GM18511 (cell line): ENCODE results near the gene RRM2.

Source experiments
- ATAC-seq: cut with Tn5 transposase; IDR thresholded peaks from one replicate; pipeline ENCODE4 v1.9.1; 2021; ENCODE audit warnings: mild to moderate bottlenecking, moderate library complexity; ENCODE audit not compliant: unreplicated experiment

Gene RRM2

GRCh38 chr2:10149635-10150034 is 27.1 kb downstream of the RRM2 start:
- no peak for ATAC-seq

DNA sequence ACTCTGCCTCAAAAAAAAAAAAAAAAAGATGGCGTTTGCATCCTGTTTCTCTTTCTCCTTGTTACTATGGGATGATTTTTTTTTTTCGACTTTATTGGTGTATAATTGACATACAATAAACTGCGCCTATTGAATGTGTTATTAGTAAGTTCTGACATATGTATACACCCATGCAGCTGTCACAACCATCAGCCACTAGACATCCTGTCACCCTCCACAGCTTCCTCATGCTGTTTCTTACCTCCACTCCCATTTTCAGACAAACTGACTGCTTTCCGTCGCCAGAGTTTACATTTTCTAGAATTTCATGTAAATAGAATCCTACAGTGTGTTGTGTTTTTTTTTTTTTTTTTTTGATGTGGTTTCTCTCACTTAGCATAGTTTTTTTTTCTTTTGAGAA is 27.9 kb downstream of the RRM2 start:
- no peak for ATAC-seq

GRCh38 chr2:10151462-10151861 is 28.9 kb downstream of the RRM2 start:
- ATAC-seq: no peak

- ATAC-seq: no peak
Observed at GRCh38 chr2:10157293-10157692, 34.8 kb downstream of the RRM2 start.

DNA sequence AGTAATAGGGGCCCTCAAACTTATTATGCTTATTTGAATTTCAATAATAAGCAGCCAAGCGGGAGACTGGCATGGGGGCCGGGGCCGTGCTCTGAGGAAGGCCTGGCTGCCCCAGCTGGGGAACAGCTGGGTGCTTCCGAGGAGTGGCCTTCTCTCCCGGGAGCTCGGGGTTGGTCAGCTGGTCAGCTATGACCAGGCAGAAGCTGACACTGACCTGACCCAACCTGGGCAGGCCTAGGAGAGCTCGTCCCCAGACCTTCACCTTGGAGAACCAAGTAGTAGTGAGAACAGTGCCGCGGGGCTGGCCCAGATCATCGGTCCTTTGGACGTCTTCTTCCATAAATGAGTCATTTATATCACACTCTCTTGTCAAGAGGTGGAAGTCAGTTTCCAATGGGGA is 36.1 kb downstream of the RRM2 start:
- ATAC-seq: no peak

GRCh38 chr2:10159086-10159485 is 36.5 kb downstream of the RRM2 start:
- no peak for ATAC-seq

- no peak for ATAC-seq
Observed at GRCh38 chr2:10159581-10160131, 37.1 kb downstream of the RRM2 start.

GRCh38 chr2:10160203-10160955 is 37.8 kb downstream of the RRM2 start:
- no peak for ATAC-seq

DNA sequence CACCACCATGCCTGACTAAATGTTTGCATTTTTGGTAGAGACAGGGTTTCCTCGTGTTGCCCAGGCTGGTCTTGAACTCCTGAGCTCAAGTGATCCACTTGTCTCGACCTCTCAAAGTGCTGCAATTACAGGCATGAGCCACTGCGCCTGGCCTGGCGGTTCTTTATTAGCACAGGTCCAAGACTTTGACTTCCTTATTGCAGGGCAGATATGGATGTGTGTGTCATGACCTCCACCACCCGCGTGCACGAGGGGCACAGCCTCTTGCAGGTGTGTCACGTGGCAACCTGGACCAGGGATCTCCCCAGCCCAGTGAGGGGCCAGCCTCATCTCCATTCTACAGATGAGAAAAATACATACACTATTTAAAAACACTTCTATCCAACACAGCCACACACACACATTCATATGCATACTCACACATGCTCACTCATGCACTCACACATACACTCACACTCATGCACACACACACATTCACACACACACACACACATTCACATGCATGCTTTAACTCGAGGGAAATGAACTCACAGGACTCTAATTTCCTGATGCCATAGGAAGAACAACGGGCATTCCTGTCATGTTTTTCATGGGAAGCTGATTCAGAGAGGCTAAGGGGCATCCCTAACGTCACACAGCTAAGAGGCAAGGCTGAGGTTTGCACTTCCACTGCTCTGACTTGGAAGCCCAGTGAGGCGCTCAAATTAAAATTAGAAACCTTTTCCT is 38.8 kb downstream of the RRM2 start:
- ATAC-seq: no peak

DNA sequence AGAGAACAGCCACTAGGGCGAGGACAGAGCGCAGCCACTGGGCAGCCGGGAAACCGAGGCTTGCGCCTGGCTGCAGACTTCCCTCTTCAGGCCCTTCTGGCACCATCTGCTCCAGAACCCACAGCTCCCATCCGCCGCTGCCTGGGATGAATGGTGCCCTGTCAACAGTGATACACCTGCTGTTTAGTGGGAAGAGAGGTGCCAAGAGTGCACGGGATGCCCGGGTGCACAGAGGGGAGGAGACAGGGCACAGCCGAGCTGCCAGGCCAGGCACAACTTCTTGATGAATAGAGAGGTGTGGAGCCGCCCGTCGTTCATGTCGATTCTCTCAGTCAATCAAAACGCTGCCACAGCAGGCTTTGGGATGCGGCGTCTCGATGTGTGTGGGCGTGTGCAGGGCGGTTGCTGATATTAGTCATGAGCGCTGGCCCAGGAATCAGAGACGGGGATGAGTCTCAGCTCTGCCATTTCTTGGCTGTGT is 39.5 kb downstream of the RRM2 start:
- ATAC-seq: no peak

- ATAC-seq: no peak
Observed at GRCh38 chr2:10162586-10163497, 40.3 kb downstream of the RRM2 start.

DNA sequence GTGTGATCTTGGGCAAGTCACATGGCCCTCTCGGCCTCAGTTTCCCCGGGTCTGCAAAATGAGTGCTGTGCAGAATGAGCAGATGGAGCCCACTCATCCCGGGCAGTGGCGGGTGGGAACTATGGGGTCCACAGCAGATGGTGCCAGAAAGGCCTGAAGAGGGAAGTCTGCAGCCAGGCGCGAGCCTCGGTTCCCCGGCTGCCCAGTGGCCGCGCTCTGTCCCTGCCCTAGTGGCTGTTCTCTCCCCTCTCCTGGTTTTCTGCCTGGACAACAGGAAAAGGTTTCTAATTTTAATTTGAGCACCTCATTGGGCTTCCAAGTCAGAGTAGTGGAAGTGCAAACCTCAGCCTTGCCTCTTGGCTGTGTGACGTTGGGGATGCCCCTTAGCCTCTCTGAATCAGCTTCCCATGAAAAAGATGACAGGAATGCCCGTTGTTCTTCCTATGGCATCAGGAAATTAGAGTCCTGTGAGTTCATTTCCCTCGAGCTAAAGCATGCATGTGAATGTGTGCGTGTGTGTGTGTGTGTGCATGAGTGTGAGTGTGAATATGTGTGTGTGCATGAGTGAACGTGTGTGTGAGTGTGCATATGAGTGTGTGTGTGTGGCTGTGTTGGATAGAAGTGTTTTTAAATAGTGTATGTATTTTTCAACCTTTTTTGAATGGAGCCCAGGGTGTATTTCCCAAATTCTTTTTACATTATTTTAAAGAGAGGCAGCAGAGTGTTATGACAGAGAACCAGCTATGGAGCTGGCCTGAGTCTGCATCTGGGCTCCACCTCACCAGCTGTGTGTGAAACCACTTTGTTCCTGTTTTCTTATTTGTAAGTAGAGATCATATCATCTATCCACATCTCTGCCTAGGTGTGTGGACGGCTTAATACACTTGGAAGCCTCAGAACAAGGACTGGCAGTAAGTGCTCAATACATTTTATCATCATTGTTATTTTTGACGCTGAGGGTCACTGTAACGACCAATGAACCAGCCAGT is 41.3 kb downstream of the RRM2 start:
- no peak for ATAC-seq

DNA sequence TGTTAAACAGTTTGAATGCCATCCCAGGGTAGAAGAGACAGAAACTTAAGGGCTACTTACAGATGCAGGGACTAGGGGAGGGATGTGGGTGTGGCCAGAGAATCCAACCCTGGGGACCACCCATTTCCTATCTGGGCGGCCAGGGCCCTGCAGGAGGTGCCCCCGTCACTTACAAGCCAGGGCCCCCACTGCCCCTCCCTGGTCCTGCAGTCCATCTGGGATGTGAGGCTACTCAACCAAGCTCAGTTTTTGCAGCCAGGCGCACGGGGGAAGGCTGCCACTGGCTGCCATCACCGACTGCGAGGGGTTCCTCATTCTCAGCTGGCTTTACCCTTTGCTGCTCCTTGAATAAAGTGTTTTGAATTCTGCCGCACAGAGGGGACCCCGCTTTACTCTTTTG is 42.1 kb downstream of the RRM2 start:
- ATAC-seq: no peak

GRCh38 chr2:10165282-10165681 is 42.7 kb downstream of the RRM2 start:
- ATAC-seq: no peak

GRCh38 chr2:10165861-10166675 is 43.5 kb downstream of the RRM2 start:
- ATAC-seq: no peak

DNA sequence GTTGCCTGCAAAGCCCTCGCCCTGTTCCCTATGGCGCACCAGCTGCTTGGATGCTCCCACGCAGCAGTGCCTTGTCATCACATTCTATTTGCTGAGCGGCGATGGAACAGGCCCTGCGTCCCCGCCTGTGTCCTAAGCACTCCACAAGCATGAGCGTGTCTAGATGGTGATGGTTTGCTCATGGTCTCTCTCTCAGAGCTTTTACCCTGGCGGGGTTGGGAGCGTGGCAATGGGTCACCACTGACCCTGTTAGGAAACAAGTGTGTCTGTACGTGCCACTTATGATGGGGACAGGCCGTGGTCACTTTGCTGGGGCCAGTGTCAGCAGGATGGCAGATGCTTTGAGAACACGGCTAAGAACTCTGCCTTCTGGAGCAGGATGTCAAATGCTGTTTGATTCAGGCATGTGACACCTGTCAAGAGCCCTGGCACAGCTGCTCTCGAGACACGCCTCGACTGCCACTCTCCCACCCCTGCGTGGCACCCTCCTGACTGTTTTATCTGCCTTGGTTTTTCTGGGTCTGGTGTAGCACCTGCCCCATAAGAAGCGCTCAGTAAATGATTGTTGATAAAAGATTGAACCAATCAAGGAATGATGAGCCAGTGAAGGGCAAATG is 44.2 kb downstream of the RRM2 start:
- ATAC-seq: no peak

- ATAC-seq: no peak
Observed at GRCh38 chr2:10167316-10167715, 44.8 kb downstream of the RRM2 start.

GRCh38 chr2:10168221-10168620 is 45.7 kb downstream of the RRM2 start:
- no peak for ATAC-seq
